HUES64 (cell line): ENCODE data around the gene STK38.
"Not testable (repeated sequence)": the region's sequence is repeated elsewhere in the genome, so short reads cannot be mapped to it uniquely, and the experiment has no call there.

Experiments used
- H3K27ac ChIP-seq: 2 replicates; pipeline ENCODE4 v1.7.0; 2013; ENCODE audit warnings: low read depth, low read length, inconsistent platforms
- H3K27me3 ChIP-seq: 2 replicates; pipeline ENCODE4 v1.6.1; 2013; ENCODE audit warnings: mild to moderate bottlenecking, low read length; ENCODE audit not compliant: insufficient read depth
- H3K36me3 ChIP-seq: 2 replicates; pipeline ENCODE4 v1.6.1; 2013; ENCODE audit warnings: mild to moderate bottlenecking, low read length; ENCODE audit not compliant: insufficient read depth
- H3K4me1 ChIP-seq: 2 replicates; pipeline ENCODE4 v1.6.1; 2013; ENCODE audit warnings: mild to moderate bottlenecking, low read length, moderate library complexity; ENCODE audit not compliant: insufficient read depth
- H3K4me3 ChIP-seq: 2 replicates; pipeline ENCODE4 v1.5.1; 2013; ENCODE audit warnings: mild to moderate bottlenecking, low read length, moderate library complexity
- H3K9ac ChIP-seq: 2 replicates; pipeline ENCODE4 v1.6.1; 2013; ENCODE audit warnings: mild to moderate bottlenecking, low read depth, low read length
- H3K9me3 ChIP-seq: 2 replicates; pipeline ENCODE4 v1.6.1; 2013; ENCODE audit warnings: low read depth, low read length; ENCODE audit not compliant: insufficient read depth
- WGBS: fragments of 150-250, 120-280 bp; methylation state at CpG from one replicate; pipeline ENCODE4 v1.1.7; 2013; ENCODE audit warnings: missing lambda C conversion rate; 5-methylcytosine and 5-hydroxymethylcytosine counted together

The STK38 gene

GRCh38 chr6:36483326-36483725 is 64.0 kb downstream of the STK38 start:
- H3K27ac ChIP-seq, H3K4me1 ChIP-seq, H3K9me3 ChIP-seq, H3K27me3 ChIP-seq, H3K9ac ChIP-seq, H3K4me3 ChIP-seq: not testable (repeated sequence)
- 98% methylated on average over 5 of the region's 5 CpGs for WGBS
- peaks cover 78% of the 10 kb centered on the region for H3K36me3 ChIP-seq

DNA sequence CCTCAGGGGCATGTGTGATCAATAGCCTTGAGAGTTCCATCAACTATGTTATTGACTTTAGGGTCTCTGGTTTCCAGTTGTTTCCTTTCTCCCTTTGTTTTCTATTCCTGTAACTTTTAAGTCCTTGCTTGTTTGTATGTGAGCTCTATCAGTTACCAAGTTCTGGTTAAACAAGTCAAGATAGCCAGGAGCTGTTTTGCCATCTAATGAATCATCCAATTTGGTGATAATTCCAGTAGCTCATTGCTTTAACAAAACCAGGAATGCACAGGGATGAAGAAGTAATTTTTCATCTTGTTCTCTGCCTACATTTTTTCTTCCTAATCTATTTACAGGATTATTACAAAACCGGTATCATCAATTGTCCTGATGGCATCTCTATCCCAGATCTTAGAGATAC is 68.0 kb downstream of the STK38 start:
- no peak overlapping the region for H3K9ac ChIP-seq
- no peaks in the 10 kb centered on the region for H3K9me3 ChIP-seq
- no peak overlapping the region for H3K27ac ChIP-seq
- no peak overlapping the region for H3K4me3 ChIP-seq
- H3K36me3 ChIP-seq: peaks cover 57% of the 10 kb centered on the region
- H3K27me3 ChIP-seq: no peaks in the 10 kb centered on the region
- WGBS: 100% methylated on average over 1 of the region's 1 CpG
- no peaks in the 10 kb centered on the region for H3K4me1 ChIP-seq

- Histone ChIP-seq H3K9me3 (no peaks in the 10 kb centered on the region), H3K9ac (no peak overlapping the region), H3K27me3 (no peaks in the 10 kb centered on the region), H3K27ac (no peak overlapping the region), H3K4me1 (no peaks in the 10 kb centered on the region), H3K4me3 (no peak overlapping the region), H3K36me3 (peaks cover 56% of the 10 kb centered on the region)
- 96% methylated on average over 2 of the region's 2 CpGs for WGBS
These were observed 69.2 kb downstream of the STK38 start for GRCh38 chr6:36478051-36478526.

DNA sequence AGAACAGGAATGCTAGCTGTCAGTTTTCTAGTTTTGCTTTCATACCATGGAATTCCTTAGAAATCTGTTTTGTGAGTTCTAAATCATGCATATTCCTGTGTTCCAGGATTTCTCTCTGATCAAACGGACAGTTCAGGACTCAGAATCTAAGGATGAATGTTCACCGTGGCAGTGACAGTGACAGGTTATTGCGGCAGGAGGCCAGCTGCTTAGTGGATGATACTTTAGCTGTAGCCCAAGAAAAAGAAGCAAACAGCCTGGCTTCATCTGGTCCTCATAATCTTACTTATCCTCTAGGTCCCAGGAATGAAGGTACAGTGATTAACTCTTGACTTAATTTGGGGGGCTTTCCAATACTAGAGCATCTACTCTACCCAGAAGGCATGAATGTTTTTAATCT is 77.3 kb downstream of the STK38 start:
- no peaks in the 10 kb centered on the region for H3K4me1 ChIP-seq
- WGBS: 93% methylated on average over 3 of the region's 3 CpGs
- H3K4me3 ChIP-seq: no peak overlapping the region
- no peak overlapping the region for H3K27ac ChIP-seq
- no peaks in the 10 kb centered on the region for H3K9me3 ChIP-seq
- H3K9ac ChIP-seq: no peak overlapping the region
- H3K27me3 ChIP-seq: no peaks in the 10 kb centered on the region
- peaks cover 33% of the 10 kb centered on the region for H3K36me3 ChIP-seq

DNA sequence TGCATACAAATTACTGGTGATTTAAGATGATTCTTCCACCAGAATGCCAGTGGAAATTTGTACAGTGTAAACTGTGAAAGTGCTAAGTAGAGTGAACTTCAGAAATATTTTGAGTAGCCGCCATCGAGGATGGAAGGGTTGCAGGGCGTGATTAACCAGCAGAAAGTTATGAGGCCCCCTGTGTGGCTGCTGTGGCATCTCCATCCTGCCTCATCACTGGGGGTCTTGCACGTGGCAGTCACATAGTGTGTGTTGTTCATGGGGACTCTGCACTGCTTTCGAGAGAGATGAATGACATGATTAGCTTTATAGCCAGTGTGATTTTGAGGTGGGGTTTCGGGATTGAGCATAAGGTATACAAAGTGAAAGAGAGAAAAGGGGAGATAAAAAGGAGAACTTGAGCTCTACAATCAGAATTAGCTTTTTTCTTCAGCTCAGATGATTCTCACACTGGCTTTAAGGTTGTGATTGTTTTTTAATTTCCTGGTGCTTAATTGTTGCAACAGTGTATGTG is 78.1 kb downstream of the STK38 start:
- H3K36me3 ChIP-seq: peaks cover 26% of the 10 kb centered on the region
- no peaks in the 10 kb centered on the region for H3K9me3 ChIP-seq
- no peak overlapping the region for H3K9ac ChIP-seq
- no peaks in the 10 kb centered on the region for H3K4me1 ChIP-seq
- WGBS: 85% methylated on average over 6 of the region's 6 CpGs
- H3K27me3 ChIP-seq: no peaks in the 10 kb centered on the region
- H3K4me3 ChIP-seq: no peak overlapping the region
- H3K27ac ChIP-seq: no peak overlapping the region

- Histone ChIP-seq H3K4me1 (peaks cover 7% of the 10 kb centered on the region; the same call in 1 of the 2 replicates), H3K9me3 (no peaks in the 10 kb centered on the region), H3K27ac (no peak overlapping the region), H3K4me3 (no peak overlapping the region), H3K36me3 (peaks cover 22% of the 10 kb centered on the region), H3K27me3 (no peaks in the 10 kb centered on the region), H3K9ac (no peak overlapping the region)
- 95% methylated on average over 3 of the region's 3 CpGs for WGBS
These were observed 79.7 kb downstream of the STK38 start for GRCh38 chr6:36467625-36468024.

GRCh38 chr6:36464233-36464632 is 83.0 kb downstream of the STK38 start:
- H3K27me3 ChIP-seq: no peaks in the 10 kb centered on the region
- no peak overlapping the region for H3K4me3 ChIP-seq
- H3K4me1 ChIP-seq: peaks cover 7% of the 10 kb centered on the region; the same call in 1 of the 2 replicates
- WGBS: no CpG with 5 or more reads among the region's 1 CpG
- no peaks in the 10 kb centered on the region for H3K9me3 ChIP-seq
- H3K27ac ChIP-seq: no peak overlapping the region
- no peaks in the 10 kb centered on the region for H3K36me3 ChIP-seq
- no peak overlapping the region for H3K9ac ChIP-seq

DNA sequence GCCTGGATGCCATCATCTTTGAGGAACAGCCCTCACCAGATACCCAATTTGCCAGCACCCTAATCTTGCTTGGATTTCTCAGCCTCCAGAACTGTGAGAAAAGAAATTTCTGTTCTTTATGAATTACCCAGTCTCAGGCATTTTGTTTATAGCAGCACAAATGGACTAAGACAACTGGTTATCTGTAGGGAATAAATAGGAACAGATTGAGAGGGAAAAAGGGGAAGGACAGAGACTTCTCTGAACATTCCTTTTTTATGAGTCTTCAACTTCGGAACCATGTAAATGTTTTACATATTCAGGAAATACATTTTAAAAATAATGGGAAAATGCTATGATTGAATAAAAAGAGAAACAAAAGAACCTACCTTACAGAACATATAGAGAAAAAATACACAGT is 83.6 kb downstream of the STK38 start:
- no CpG with 5 or more reads among the region's 1 CpG for WGBS
- Histone ChIP-seq H3K4me3 (no peak overlapping the region), H3K27ac (no peak overlapping the region)

DNA sequence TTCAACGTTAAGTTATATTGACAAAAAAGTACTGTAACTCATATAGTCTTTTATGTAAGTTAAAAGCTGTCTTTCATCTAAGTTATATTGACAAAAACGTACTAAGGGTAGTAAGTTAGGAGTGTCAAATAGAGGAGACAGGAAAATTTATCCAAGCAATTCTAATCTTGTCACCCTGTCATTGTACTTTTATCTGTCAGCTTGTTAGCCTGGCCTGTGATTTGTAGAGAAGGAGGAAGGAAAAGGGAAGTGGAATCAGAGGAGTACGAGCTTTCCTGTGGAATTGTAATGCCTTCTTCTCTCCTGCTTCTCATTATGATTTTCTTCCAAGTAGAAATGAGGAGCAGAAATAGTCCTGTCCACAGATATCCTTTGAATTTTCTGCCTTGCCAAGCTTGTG is 85.6 kb downstream of the STK38 start:
- no peak overlapping the region for H3K27ac ChIP-seq
- peaks cover 7% of the 10 kb centered on the region; the same call in 1 of the 2 replicates for H3K4me1 ChIP-seq
- H3K36me3 ChIP-seq: no peaks in the 10 kb centered on the region
- no peaks in the 10 kb centered on the region for H3K27me3 ChIP-seq
- no peaks in the 10 kb centered on the region for H3K9me3 ChIP-seq
- no peak overlapping the region for H3K4me3 ChIP-seq
- WGBS: 82% methylated on average over 2 of the region's 3 CpGs
- no peak overlapping the region for H3K9ac ChIP-seq

More for the DNA sequence above, 83.6 kb downstream of the STK38 start:
- Histone ChIP-seq H3K9me3 (no peaks in the 10 kb centered on the region), H3K36me3 (no peaks in the 10 kb centered on the region), H3K27me3 (no peaks in the 10 kb centered on the region), H3K9ac (no peak overlapping the region), H3K4me1 (peaks cover 7% of the 10 kb centered on the region; the same call in 1 of the 2 replicates)

DNA sequence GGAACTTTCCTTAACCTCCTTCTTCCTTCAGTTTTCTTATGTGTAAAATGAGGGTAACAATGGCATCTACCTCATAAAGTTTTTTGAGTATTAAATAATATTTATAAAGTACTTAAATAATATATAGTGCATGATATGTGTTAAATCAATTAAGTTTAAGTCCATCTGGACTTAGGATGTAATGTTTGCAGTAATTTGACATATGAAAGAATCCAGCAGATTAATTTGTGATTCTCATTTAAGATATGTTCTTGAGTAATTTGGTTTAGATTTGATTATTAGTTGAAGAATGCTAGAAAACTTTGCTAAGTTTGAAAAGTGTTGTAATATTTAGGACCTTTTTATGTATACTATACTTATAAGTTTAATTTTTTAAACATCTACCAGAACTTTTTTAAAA is 86.4 kb downstream of the STK38 start:
- no peak overlapping the region for H3K4me3 ChIP-seq
- H3K27me3 ChIP-seq: no peaks in the 10 kb centered on the region
- no peak overlapping the region for H3K27ac ChIP-seq
- no peaks in the 10 kb centered on the region for H3K9me3 ChIP-seq
- H3K36me3 ChIP-seq: no peaks in the 10 kb centered on the region
- peaks cover 7% of the 10 kb centered on the region; the same call in 1 of the 2 replicates for H3K4me1 ChIP-seq
- no peak overlapping the region for H3K9ac ChIP-seq

DNA sequence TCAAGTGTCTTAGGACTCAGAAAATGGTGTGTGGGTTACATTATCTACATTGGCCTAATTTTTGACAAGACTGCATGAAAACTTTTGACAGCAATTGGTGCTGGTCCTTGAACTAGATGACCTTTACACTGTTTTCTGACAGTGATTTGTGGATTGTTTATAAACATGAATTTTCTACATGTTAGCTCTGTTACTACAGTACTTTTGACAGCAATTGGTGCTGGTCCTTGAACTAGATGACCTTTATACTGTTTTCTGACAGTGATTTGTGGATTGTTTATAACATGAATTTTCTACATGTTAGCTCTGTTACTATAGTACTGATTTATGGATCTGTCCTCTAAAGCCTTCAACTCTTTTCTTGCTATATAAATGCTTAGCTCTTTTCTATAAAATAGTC is 87.8 kb downstream of the STK38 start:
- H3K27ac ChIP-seq: no peak overlapping the region
- peaks cover 7% of the 10 kb centered on the region; the same call in 1 of the 2 replicates for H3K4me1 ChIP-seq
- no peak overlapping the region for H3K9ac ChIP-seq
- no peaks in the 10 kb centered on the region for H3K27me3 ChIP-seq
- H3K4me3 ChIP-seq: no peak overlapping the region
- H3K36me3 ChIP-seq: no peaks in the 10 kb centered on the region
- H3K9me3 ChIP-seq: no peaks in the 10 kb centered on the region

- Histone ChIP-seq H3K27ac (no peak overlapping the region), H3K9me3 (no peaks in the 10 kb centered on the region), H3K36me3 (0 out of 2 replicates have a peak, but pooled peaks cover 5% of the 10 kb centered on the region), H3K9ac (no peak overlapping the region), H3K4me1 (no peaks in the 10 kb centered on the region), H3K27me3 (no peaks in the 10 kb centered on the region), H3K4me3 (no peak overlapping the region)
- WGBS: 98% methylated on average over 3 of the region's 3 CpGs
These were observed 91.7 kb downstream of the STK38 start for GRCh38 chr6:36455486-36456027.
